Measurements from ENCODE around the gene TTLL7.

TTLL7 gene

GRCh38 chr1:83857716-83858115 is 141.2 kb downstream of the TTLL7 start:
- no peak for DNase-seq (ENCODE audit: insufficient read length)
- FAIRE-seq: no peak
- no peak for TF ChIP-seq POLR2AphosphoS5 (IDR thresholded peaks at IDR 0.05; ENCODE audit: low read depth, low read length)
- no peak for TF ChIP-seq POLR2A (IDR thresholded peaks at IDR 0.05; ENCODE audit: low read depth, low read length)
- TF ChIP-seq TAF1 (IDR thresholded peaks at IDR 0.05; ENCODE audit: borderline replicate concordance, low read depth, low read length): no peak

GRCh38 chr1:83857103-83857502 is 141.8 kb downstream of the TTLL7 start:
- TF ChIP-seq POLR2A (IDR thresholded peaks at IDR 0.05; ENCODE audit: low read depth, low read length): no peak
- no peak for TF ChIP-seq POLR2AphosphoS5 (IDR thresholded peaks at IDR 0.05; ENCODE audit: low read depth, low read length)
- no peak for TF ChIP-seq TAF1 (IDR thresholded peaks at IDR 0.05; ENCODE audit: borderline replicate concordance, low read depth, low read length)
- no peak for DNase-seq (ENCODE audit: insufficient read length)
- peak; percentile 65 for FAIRE-seq

DNA sequence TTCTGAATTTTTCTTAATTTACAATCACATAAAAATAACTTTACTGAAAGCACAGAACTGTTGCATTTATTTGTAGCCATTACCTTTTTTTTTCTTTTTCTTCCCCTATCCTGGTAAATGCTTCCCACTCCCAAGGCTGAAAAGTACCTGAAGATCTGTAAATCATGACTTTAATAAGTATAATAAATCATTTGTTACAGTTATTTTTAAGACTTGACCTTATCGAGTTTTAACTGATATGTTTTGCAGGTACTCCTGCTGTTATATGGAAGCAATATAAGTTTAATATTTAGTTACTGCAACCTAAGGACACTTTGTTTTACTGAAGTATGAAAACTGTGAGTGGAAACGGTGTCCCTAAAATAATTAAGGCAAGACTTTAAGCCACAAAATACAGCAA is 142.6 kb downstream of the TTLL7 start:
- DNase-seq (ENCODE audit: insufficient read length) (no peak), FAIRE-seq (no peak)
- TF ChIP-seq TAF1 (IDR thresholded peaks at IDR 0.05; ENCODE audit: borderline replicate concordance, low read depth, low read length): no peak
- no peak for TF ChIP-seq POLR2AphosphoS5 (IDR thresholded peaks at IDR 0.05; ENCODE audit: low read depth, low read length)
- TF ChIP-seq POLR2A (IDR thresholded peaks at IDR 0.05; ENCODE audit: low read depth, low read length): no peak

DNA sequence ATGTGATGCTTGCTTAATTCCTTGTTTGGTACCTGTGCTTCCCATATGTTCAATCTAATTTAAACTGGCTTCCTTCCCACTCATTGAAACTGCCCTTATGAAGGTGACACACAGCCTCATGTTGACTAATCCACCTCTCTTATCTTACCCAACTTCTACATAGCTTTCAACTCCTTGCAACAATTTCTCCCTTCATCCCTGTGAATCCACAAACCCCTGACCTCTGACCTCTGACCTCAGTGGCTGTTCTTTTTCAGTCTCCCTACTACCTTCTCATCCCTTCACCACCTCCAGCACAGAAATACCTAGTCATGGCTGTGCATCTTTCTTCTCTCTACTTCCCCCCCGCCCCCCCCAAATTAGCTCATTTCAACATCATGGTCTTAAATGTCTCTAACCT is 144.5 kb downstream of the TTLL7 start:
- DNase-seq (ENCODE audit: insufficient read length): no peak
- FAIRE-seq: no peak
- TF ChIP-seq POLR2A (IDR thresholded peaks at IDR 0.05; ENCODE audit: low read depth, low read length) (no peak), POLR2AphosphoS5 (IDR thresholded peaks at IDR 0.05; ENCODE audit: low read depth, low read length) (no peak), TAF1 (IDR thresholded peaks at IDR 0.05; ENCODE audit: borderline replicate concordance, low read depth, low read length) (no peak)

- DNase-seq (ENCODE audit: insufficient read length) (no peak), FAIRE-seq (no peak)
- TF ChIP-seq POLR2A (IDR thresholded peaks at IDR 0.05; ENCODE audit: low read depth, low read length): no peak
- TF ChIP-seq POLR2AphosphoS5 (IDR thresholded peaks at IDR 0.05; ENCODE audit: low read depth, low read length): no peak
- no peak for TF ChIP-seq TAF1 (IDR thresholded peaks at IDR 0.05; ENCODE audit: borderline replicate concordance, low read depth, low read length)
These were observed 148.1 kb downstream of the TTLL7 start for GRCh38 chr1:83850834-83851233.

- FAIRE-seq (peak; percentile 77), DNase-seq (ENCODE audit: insufficient read length) (no peak)
- TF ChIP-seq POLR2AphosphoS5 (IDR thresholded peaks at IDR 0.05; ENCODE audit: low read depth, low read length) (no peak), POLR2A (IDR thresholded peaks at IDR 0.05; ENCODE audit: low read depth, low read length) (no peak), TAF1 (IDR thresholded peaks at IDR 0.05; ENCODE audit: borderline replicate concordance, low read depth, low read length) (no peak)
These were observed 149.5 kb downstream of the TTLL7 start for GRCh38 chr1:83849191-83850061.

- DNase-seq (ENCODE audit: insufficient read length) (no peak), FAIRE-seq (no peak)
- TF ChIP-seq POLR2A (IDR thresholded peaks at IDR 0.05; ENCODE audit: low read depth, low read length) (no peak), TAF1 (IDR thresholded peaks at IDR 0.05; ENCODE audit: borderline replicate concordance, low read depth, low read length) (no peak), POLR2AphosphoS5 (IDR thresholded peaks at IDR 0.05; ENCODE audit: low read depth, low read length) (no peak)
These were observed 152.8 kb downstream of the TTLL7 start for GRCh38 chr1:83846138-83846537.

DNA sequence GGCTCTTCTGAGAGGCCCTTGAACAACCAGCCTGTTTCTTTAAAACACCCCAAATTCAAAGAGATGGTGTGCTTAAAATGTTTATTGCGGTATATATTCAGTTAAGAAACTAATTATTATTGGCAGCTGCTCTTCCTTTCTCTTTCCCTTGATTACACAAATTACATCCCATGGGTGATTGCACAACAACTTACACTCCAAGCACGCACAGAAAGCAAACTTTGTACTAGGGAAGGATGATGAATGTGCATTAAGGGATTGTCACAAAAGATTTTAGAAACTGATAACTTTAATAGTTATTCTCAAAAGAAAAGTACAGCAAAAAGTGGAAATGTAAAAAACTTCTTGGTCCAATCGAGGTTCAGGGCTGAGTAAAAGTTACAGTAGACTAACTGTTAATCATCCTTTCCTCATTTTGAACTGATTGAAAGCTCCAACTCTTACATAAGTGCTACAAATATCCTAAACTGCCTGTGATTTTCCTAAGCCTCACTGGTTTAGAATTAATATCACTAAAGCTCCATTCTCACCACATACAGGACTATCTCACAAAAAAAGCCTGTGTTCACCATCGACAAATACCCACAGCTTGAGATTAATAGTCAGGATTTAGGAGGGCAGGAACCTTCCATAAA is 153.4 kb downstream of the TTLL7 start:
- DNase-seq (ENCODE audit: insufficient read length): no peak
- FAIRE-seq: no peak
- TF ChIP-seq POLR2AphosphoS5 (IDR thresholded peaks at IDR 0.05; ENCODE audit: low read depth, low read length): no peak
- no peak for TF ChIP-seq TAF1 (IDR thresholded peaks at IDR 0.05; ENCODE audit: borderline replicate concordance, low read depth, low read length)
- no peak for TF ChIP-seq POLR2A (IDR thresholded peaks at IDR 0.05; ENCODE audit: low read depth, low read length)

DNA sequence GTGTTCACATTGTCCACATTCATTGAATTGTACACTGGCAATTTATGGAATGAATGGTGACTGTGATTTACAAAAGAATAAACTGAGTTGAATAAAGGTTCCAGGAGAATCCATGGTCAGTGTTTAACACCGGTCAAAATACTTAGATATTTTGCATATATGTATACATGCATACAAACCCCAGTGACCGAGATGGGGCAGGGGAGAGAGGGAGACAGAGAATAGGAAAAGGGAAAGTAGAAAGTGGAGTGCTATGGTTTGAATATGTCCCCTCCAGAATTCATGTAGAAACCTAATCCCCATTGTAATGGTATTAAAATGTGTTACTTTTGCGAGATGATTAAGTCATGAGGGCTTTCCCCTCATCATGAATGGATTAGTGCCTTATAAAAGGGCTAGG is 154.4 kb downstream of the TTLL7 start:
- DNase-seq (ENCODE audit: insufficient read length) (no peak), FAIRE-seq (no peak)
- no peak for TF ChIP-seq TAF1 (IDR thresholded peaks at IDR 0.05; ENCODE audit: borderline replicate concordance, low read depth, low read length)
- no peak for TF ChIP-seq POLR2AphosphoS5 (IDR thresholded peaks at IDR 0.05; ENCODE audit: low read depth, low read length)
- TF ChIP-seq POLR2A (IDR thresholded peaks at IDR 0.05; ENCODE audit: low read depth, low read length): no peak

DNA sequence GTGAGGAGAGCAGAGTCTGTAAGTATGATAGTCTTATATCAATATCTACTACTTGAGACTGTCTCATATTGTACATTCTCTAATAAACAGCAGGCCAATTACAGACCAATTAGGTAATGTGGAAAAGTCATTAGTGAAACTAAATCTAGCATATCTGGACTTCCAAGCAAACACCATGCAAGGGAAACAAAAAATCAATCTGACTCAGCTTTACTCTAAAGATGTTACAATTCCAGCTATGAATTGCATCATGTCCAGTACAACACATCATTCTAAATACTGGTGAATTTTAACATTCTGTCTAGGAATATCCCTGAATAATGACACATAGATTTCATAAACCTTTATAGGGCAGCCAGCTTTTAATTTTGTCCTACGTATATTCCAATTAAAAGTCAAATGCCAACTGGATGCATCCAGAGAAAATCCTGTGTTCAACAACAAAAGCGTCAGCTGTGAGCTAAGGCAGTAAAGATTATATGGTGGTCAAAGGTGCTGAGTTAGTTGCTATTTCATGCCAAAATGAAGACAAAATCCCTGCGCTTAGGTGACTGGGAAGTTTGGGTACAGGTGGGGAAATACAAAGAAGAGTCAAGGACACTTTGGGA is 159.3 kb downstream of the TTLL7 start:
- no peak for FAIRE-seq
- TF ChIP-seq TAF1 (IDR thresholded peaks at IDR 0.05; ENCODE audit: borderline replicate concordance, low read depth, low read length) (no peak), POLR2AphosphoS5 (IDR thresholded peaks at IDR 0.05; ENCODE audit: low read depth, low read length) (no peak), POLR2A (IDR thresholded peaks at IDR 0.05; ENCODE audit: low read depth, low read length) (no peak)
- DNase-seq (ENCODE audit: insufficient read length): no peak

GRCh38 chr1:83838573-83838972 is 160.4 kb downstream of the TTLL7 start:
- no peak for TF ChIP-seq POLR2AphosphoS5 (IDR thresholded peaks at IDR 0.05; ENCODE audit: low read depth, low read length)
- no peak for TF ChIP-seq POLR2A (IDR thresholded peaks at IDR 0.05; ENCODE audit: low read depth, low read length)
- TF ChIP-seq TAF1 (IDR thresholded peaks at IDR 0.05; ENCODE audit: borderline replicate concordance, low read depth, low read length): no peak
- FAIRE-seq: no peak
- DNase-seq (ENCODE audit: insufficient read length): no peak
